Fibroblast of pulmonary artery (primary cell): ENCODE results near the gene LYPLAL1.
A peak's percentile ranks its signal among the peaks of the same experiment; 100 is the strongest.

Experiments
- DNase-seq: peaks from one replicate; pipeline ENCODE4 v3.0.0-alpha.2; 2010; ENCODE audit warnings: low read depth
- H3K4me3 ChIP-seq: replicated peaks from 2 replicates; pipeline ENCODE4 v1.5.1; 2011; ENCODE audit warnings: low read depth, mild to moderate bottlenecking, control low read depth, low read length, moderate library complexity
- TF ChIP-seq, protein P1 (sequence below): IDR thresholded peaks from 2 replicates; pipeline ENCODE4 v1.5.1; 2011; ENCODE audit warnings: mild to moderate bottlenecking, control low read depth, low read length, inconsistent platforms; ENCODE audit errors: missing control alignments

Gene LYPLAL1

DNA sequence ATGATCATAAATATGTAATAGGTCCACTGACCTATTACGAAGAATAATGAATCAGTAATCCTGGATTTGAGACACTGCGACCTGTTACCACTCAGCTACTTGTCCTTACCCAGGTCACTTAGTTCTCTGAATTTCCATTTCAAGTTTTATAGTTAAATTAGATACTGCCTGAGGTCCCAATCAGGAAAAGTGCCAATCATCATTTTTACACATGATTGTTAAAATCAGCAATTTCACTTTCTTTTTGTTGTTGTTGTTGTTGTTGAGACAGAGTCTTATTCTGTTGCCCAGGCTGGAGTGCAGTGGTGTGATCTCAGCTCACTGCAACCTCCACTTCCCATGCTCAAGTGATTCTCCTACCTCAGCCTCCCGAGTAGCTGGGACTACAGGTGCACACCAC lies 22.8 kb upstream of the LYPLAL1 start:
- TF ChIP-seq, protein P1, sequence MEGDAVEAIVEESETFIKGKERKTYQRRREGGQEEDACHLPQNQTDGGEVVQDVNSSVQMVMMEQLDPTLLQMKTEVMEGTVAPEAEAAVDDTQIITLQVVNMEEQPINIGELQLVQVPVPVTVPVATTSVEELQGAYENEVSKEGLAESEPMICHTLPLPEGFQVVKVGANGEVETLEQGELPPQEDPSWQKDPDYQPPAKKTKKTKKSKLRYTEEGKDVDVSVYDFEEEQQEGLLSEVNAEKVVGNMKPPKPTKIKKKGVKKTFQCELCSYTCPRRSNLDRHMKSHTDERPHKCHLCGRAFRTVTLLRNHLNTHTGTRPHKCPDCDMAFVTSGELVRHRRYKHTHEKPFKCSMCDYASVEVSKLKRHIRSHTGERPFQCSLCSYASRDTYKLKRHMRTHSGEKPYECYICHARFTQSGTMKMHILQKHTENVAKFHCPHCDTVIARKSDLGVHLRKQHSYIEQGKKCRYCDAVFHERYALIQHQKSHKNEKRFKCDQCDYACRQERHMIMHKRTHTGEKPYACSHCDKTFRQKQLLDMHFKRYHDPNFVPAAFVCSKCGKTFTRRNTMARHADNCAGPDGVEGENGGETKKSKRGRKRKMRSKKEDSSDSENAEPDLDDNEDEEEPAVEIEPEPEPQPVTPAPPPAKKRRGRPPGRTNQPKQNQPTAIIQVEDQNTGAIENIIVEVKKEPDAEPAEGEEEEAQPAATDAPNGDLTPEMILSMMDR, result no peak
- no peak overlapping the region for H3K4me3 ChIP-seq
- DNase-seq, result no peak

DNA sequence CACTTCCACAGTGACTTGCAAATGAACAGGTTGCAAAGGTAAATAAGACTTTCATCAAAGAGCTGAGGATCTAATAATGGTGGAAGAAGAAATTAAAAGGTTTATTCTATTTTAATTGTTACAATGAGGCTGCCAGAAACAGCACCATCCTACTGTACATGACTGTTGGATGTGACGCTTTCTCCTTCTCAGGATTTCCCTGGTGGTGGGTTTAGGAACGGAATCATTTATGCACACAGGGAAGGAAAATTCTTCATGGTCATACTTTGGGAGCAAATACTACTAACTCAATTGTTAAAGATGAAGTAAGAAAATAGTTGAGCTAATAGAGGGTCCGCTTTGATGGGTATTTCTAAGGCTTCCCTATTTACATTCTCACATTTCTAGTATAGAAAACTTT lies 22.2 kb upstream of the LYPLAL1 start:
- no peak overlapping the region for H3K4me3 ChIP-seq
- DNase-seq, result no peak
- TF ChIP-seq, protein P1, result no peak

DNA sequence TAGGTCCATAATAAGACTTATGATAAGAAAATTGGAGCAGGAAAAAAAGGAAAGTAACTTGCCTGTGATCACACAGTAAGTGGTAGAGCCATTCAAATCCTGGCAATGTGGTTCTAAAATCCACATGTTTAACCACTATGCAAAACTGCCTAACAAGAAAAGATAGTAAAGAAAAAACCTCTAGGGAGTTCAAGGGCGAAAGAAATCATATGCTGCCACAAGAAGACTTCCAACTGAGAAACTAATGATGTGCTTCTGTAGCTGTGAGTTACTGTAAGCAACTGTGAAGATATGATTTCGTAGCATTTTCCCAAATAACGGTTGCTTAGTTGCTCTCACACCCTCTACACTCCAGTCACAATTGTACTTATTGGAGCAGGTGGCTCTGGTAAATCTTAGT lies 20.9 kb upstream of the LYPLAL1 start:
- TF ChIP-seq, protein P1, result no peak
- H3K4me3 ChIP-seq, result no peak overlapping the region
- DNase-seq, result no peak

DNA sequence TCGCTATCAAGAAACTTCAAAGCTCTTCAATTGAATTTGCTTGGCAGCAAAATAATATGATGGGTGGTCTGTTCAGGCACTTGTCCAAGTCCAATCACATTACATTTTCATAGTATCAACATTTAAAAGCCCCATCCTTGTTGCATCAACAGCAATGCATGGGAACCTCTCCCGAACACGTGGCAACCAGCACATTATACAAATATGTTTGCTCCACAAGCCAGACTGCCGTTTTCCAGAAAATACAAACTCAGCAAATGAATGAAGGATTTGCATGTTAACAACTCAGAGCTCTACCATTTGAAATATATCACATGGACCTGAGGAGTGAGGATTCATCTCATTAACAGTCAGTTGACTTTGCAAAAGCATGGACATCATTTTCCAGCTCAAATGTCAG lies 20.0 kb upstream of the LYPLAL1 start:
- DNase-seq, result no peak
- H3K4me3 ChIP-seq, result no peak overlapping the region
- TF ChIP-seq, protein P1, result no peak

DNA sequence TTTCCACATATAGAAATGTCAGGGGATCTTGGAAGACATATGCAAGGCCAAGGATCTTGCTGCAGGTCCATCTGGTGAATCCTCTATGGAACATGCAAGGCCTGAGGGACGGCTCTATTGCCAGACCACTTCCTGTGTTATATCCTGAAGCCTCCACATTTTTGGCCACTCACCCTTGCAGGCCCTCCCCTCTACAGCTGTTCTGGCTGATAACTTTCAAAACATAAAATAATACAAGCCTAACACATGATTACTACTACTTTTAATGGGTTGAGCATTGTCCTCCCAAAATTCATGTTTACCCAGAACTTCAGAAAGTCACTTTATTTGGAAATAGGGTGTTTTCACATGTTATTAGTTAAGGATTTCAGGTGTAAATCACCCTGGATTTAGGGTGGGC lies 18.5 kb upstream of the LYPLAL1 start:
- peak; percentile 64 for DNase-seq
- H3K4me3 ChIP-seq, result no peak overlapping the region
- TF ChIP-seq, protein P1, result no peak

DNA sequence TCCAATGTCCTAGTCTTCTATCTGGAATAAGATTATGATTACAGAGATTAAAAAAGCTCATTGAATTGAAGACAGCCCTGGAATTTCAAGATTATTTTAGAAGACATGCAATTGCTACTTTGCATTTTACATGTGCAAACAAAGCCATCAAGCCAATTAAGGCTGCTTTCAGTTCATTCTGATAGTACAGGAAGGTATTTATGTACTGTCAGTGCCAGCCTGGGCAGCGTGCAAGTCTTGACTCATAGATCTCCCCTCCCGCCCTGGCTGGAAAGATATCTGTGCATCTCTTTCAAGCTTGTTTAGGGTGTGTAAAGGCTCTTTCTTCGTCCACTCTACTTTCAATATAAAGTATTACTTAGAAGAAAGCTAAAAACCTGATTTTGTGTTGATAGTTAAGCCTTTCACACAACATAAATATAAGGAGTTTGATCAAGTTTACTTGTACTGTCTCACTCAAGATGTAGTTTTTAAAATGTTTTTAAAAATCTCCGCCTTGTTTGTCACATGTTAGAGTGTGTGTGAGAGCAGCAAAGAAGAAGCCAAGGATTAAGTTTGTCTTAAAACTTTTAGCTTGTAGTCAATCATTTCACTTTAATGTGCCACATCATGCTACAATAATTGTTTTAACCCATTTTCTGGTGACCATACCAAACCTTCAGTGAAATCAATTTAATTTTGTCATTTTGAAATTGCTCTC lies 13.6 kb upstream of the LYPLAL1 start:
- no peak overlapping the region for H3K4me3 ChIP-seq
- TF ChIP-seq, protein P1, result no peak
- DNase-seq, result no peak

DNA sequence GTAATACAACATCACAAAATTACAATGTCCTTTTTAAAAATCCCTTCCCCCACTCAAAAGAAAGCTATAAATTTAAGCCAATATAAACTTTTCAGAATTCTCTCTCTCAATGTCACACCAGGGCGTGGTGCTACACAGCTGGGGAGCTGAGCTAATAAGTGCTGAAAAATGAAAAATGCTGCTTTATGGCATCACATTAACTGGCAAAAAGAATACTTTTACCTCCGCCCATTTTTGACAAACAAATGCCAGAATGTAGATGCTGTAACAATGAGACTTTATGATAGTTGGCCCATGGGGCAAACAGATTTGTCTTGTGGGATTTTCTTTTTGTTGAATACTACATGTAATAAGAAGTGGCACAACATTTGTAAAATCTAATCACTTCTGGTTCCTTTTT lies 12.7 kb upstream of the LYPLAL1 start:
- no peak overlapping the region for H3K4me3 ChIP-seq
- DNase-seq, result no peak
- TF ChIP-seq, protein P1, result no peak
